ENCODE results near the gene ADNP2. TPM values are rescaled to one million over a fixed set of nuclear protein-coding genes. Genes with fewer than 3 reads are reported as not detected.

The ADNP2 gene
- total and polyA plus RNA-seq, 2 of the 13 experiments (the other 11 are each of a cell fraction or from before 2014, with no cell fraction given) = 10.8 to 25.5 TPM

- TF ChIP-seq, protein P1, sequence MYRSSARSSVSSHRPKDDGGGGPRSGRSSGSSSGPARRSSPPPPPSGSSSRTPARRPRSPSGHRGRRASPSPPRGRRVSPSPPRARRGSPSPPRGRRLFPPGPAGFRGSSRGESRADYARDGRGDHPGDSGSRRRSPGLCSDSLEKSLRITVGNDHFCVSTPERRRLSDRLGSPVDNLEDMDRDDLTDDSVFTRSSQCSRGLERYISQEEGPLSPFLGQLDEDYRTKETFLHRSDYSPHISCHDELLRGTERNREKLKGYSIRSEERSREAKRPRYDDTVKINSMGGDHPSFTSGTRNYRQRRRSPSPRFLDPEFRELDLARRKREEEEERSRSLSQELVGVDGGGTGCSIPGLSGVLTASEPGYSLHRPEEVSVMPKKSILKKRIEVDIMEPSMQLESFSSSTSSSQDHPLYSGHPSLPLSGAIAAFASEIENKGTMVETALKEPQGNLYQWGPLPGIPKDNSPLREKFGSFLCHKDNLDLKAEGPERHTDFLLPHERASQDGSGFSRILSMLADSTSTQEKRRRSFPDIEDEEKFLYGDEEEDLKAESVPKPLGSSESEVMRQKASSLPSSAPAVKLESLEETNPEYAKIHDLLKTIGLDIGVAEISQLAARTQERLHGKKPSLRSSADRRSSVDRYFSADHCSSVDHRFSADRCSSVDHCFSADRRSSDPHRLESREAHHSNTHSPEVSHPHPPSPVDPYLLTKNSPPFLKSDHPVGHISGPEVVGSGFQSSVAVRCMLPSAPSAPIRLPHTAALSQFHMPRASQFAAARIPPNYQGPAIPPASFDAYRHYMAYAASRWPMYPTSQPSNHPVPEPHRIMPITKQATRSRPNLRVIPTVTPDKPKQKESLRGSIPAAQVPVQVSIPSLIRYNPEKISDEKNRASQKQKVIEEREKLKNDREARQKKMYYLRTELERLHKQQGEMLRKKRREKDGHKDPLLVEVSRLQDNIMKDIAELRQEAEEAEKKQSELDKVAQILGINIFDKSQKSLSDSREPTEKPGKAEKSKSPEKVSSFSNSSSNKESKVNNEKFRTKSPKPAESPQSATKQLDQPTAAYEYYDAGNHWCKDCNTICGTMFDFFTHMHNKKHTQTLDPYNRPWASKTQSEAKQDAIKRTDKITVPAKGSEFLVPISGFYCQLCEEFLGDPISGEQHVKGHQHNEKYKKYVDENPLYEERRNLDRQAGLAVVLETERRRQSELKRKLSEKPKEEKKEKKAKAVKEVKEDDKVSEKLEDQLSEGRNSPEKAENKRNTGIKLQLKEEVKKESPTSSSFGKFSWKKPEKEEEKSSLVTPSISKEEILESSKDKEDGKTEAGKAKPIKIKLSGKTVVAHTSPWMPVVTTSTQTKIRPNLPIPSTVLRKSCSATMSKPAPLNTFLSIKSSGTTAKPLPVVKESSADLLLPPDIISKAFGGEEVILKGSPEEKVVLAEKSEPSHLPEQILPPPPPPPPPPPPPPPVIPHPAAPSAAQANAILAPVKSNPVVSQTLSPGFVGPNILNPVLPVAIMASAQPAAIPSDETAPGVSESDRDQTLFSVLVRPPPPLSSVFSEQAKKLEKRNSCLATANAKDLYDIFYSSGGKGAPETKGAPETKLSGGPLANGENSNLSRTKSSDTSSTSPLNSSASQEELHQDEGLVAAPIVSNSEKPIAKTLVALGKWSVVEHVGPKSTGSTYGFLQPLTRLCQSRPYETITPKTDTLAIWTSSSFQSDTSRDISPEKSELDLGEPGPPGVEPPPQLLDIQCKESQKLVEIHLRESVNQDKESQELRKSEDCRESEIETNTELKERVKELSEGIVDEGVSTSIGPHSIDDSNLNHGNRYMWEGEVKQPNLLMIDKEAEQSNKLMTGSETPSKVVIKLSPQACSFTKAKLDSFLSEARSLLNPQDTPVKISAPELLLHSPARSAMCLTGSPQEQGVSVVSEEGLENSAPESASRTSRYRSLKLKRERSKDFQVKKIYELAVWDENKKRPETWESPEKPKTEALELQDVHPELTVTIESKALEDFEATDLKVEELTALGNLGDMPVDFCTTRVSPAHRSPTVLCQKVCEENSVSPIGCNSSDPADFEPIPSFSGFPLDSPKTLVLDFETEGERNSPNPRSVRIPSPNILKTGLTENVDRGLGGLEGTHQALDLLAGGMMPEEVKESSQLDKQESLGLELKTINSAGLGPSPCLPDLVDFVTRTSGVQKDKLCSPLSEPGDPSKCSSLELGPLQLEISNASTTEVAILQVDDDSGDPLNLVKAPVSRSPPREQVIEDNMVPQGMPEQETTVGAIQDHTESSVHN (CRISPR knock-in tag; IDR thresholded peaks at IDR 0.05) = no peak
- no peak for TF ChIP-seq MLX (CRISPR knock-in tag; IDR thresholded peaks at IDR 0.05)
- no peak for TF ChIP-seq ZNF512 (CRISPR knock-in tag; IDR thresholded peaks at IDR 0.05)
- TF ChIP-seq ZNF674 (CRISPR knock-in tag; IDR thresholded peaks at IDR 0.05; ENCODE audit: low read depth) = no peak
- no peak for TF ChIP-seq ZNF766 (CRISPR knock-in tag; IDR thresholded peaks at IDR 0.05; ENCODE audit: borderline replicate concordance)
- TF ChIP-seq ZNF207 (IDR thresholded peaks at IDR 0.05; ENCODE audit: borderline replicate concordance) = no peak
- TF ChIP-seq BCLAF1 (IDR thresholded peaks at IDR 0.05) = no peak
- no peak for TF ChIP-seq ATM (IDR thresholded peaks at IDR 0.05; ENCODE audit: borderline replicate concordance)
- TF ChIP-seq ZNF792 (CRISPR knock-in tag; IDR thresholded peaks at IDR 0.05) = no peak
These were observed 34.4 kb upstream of the ADNP2 start (continued) for GRCh38 chr18:80074697-80075096.
